Skin of body (tissue), 3 donors: ENCODE results near the gene ZNF722. TPM values are rescaled to one million over a fixed set of nuclear protein-coding genes. Genes with fewer than 3 reads are reported as not detected.
"Not testable (repeated sequence)": the region's sequence is repeated elsewhere in the genome, so short reads cannot be mapped to it uniquely, and the experiment has no call there.

Experiments
- DNase-seq: peaks from one replicate; lab custom pipeline; 2025; lab: John Stamatoyannopoulos, UW
- small RNA-seq: library from RNA; depleted of rRNA; stranded (forward); fragments of <200 nt; gene quantifications from one replicate; pipeline ENCODE3, GENCODE V24; 2014; ENCODE audit warnings: low replicate concordance
- total RNA-seq: library from RNA; depleted of rRNA; stranded (reverse); fragments of >200 nt; gene quantifications from one replicate; pipeline ENCODE4 v1.2.3, GENCODE V29; 2014

The ZNF722 gene
- total RNA-seq: not detected

GRCh38 chr7:63998549-63998948, at the start of gene ZNF722:
TSS of gene ZNF722 (plus strand) at chr7:63998849. CDS start at chr7:63998962, 113 bp downstream.
- no peak for DNase-seq

GRCh38 chr7:63953181-63953580, 45.5 kb upstream of the ZNF722 start:
- no peak for DNase-seq

GRCh38 chr7:63968629-63969028, 30.0 kb upstream of the ZNF722 start:
- no peak for DNase-seq

GRCh38 chr7:64015496-64015895, 16.8 kb downstream of the ZNF722 start:
- not testable (repeated sequence) for DNase-seq

GRCh38 chr7:64035388-64035787, 36.7 kb downstream of the ZNF722 start:
- no peak for DNase-seq

GRCh38 chr7:64037095-64037494, 38.4 kb downstream of the ZNF722 start:
- DNase-seq: no peak

- no peak for DNase-seq
These were observed 46.8 kb downstream of the ZNF722 start, which contains the start of gene ZNF727 for GRCh38 chr7:64045301-64046040. TSS of gene ZNF727 (plus strand) at chr7:64045434. CDS start at chr7:64045622, 188 bp downstream.

- DNase-seq: no peak
These were observed 47.4 kb downstream of the ZNF722 start for GRCh38 chr7:64046041-64046389.

Small RNAs within 50 kb of the gene (small RNA-seq; reads per million reads assigned to genes)
- not detected for gene AC092634.1
- not detected for gene AC092634.7
- not detected for gene VN1R36P

Other genes with a start within 250 kb of the ZNF722 start
- 0.30 TPM for gene ZNF727, start 46.6 kb downstream of the ZNF722 start, total RNA-seq
- not detected for gene ZNF735, start 208.4 kb downstream of the ZNF722 start, total RNA-seq
- gene ZNF679, start 229.6 kb downstream of the ZNF722 start, total RNA-seq: not detected